BJ (cell line): Measurements from ENCODE around the gene FCMR. TPM values are rescaled to one million over a fixed set of nuclear protein-coding genes. Genes with fewer than 3 reads are reported as not detected.

Experiments
- CTCF ChIA-PET: fragments of 350-600 bp; formaldehyde crosslinking; extraction: SDS; loops from one replicate; lab custom pipeline; 2021; ENCODE audit warnings: antibody characterized with exemption, inconsistent platforms; lab: Yijun Ruan, JAX
- POLR2A ChIA-PET: fragments of 300-600 bp; sonication (Branson Sonifier 250); formaldehyde crosslinking; extraction: SDS; loops from one replicate; lab custom pipeline; 2021; ENCODE audit warnings: antibody characterized with exemption; lab: Charles Lee
- DNase-seq: peaks from one replicate; pipeline ENCODE4 v3.0.0-alpha.2; 2011; ENCODE audit warnings: low read depth
- H3K27me3 ChIP-seq: 2 replicates; pipeline ENCODE4 v1.6.0; 2011; ENCODE audit warnings: low read length; ENCODE audit not compliant: control insufficient read depth, insufficient read depth
- H3K36me3 ChIP-seq: 2 replicates; pipeline ENCODE4 v1.5.1; 2011; ENCODE audit warnings: low read length; ENCODE audit not compliant: control insufficient read depth, insufficient read depth
- H3K4me3 ChIP-seq: 2 replicates; pipeline ENCODE4 v1.5.1; 2011; ENCODE audit warnings: low read depth, mild to moderate bottlenecking, control low read depth, low read length
- CTCF ChIP-seq: IDR thresholded peaks from 2 replicates; pipeline ENCODE4 v1.5.1; 2011; ENCODE audit warnings: low read depth, mild to moderate bottlenecking, control low read depth, inconsistent platforms, low read length, moderate library complexity; ENCODE audit not compliant: insufficient read depth
- polyA plus RNA-seq: library from polyadenylated mRNA; depleted of rRNA; stranded (reverse); fragments of >200 nt; gene quantifications from 2 replicates; pipeline ENCODE4 v1.2.3, GENCODE V29; 2011

The FCMR gene
- polyA plus RNA-seq, 1 experiment, result 1.4 TPM

GRCh38 chr1:206931709-206932108 is 10.0 kb upstream of the FCMR start:
- ChIA-PET POLR2A (no interaction called here), CTCF (interaction anchor here (0.7 to 1.9 kb wide), 10 partner anchors 10 to 231 kb away, joined by 3 to 7 read pairs (median 4); partner anchors contain the start of genes FCMR and PIGR)
- Histone ChIP-seq H3K27me3 (no peaks in the 10 kb centered on the region), H3K4me3 (no peak overlapping the region), H3K36me3 (no peaks in the 10 kb centered on the region)
- no peak for TF ChIP-seq CTCF
- DNase-seq, result no peak

- TF ChIP-seq CTCF, result no peak
- ChIA-PET CTCF (interaction anchor here (1.4 to 1.8 kb wide), 3 partner anchors 9 to 52 kb away, joined by 3 to 6 read pairs (median 5); partner anchors contain the start of gene FCMR), POLR2A (no interaction called here)
- no peak for DNase-seq
- H3K36me3 ChIP-seq, result no peaks in the 10 kb centered on the region
- no peak overlapping the region for H3K4me3 ChIP-seq
- H3K27me3 ChIP-seq, result no peaks in the 10 kb centered on the region
Measured at GRCh38 chr1:206930210-206930798, 8.6 kb upstream of the FCMR start.

GRCh38 chr1:206929524-206929923 is 7.8 kb upstream of the FCMR start:
- no peak for TF ChIP-seq CTCF
- ChIA-PET POLR2A (no interaction called here), CTCF (interaction anchor here (1.6 kb wide), 1 partner anchor 12 kb away, joined by 3 read pairs; no protein-coding TSS in a partner anchor)
- Histone ChIP-seq H3K27me3 (no peaks in the 10 kb centered on the region), H3K4me3 (no peak overlapping the region), H3K36me3 (no peaks in the 10 kb centered on the region)
- DNase-seq, result no peak

GRCh38 chr1:206926286-206926685 is 4.5 kb upstream of the FCMR start:
- no peaks in the 10 kb centered on the region for H3K36me3 ChIP-seq
- no peak for DNase-seq
- POLR2A ChIA-PET, result no interaction called here
- H3K27me3 ChIP-seq, result no peaks in the 10 kb centered on the region
- CTCF ChIA-PET, result interaction anchor here (0.8 to 3.2 kb wide), 7 partner anchors 8 to 573 kb away, joined by 3 to 12 read pairs (median 5); no protein-coding TSS in a partner anchor
- H3K4me3 ChIP-seq, result no peak overlapping the region
- TF ChIP-seq CTCF, result no peak

- DNase-seq, result no peak
- TF ChIP-seq CTCF, result no peak
- H3K4me3 ChIP-seq, result no peak overlapping the region
- H3K27me3 ChIP-seq, result no peaks in the 10 kb centered on the region; the same call in 1 of the 2 replicates
- ChIA-PET CTCF (interaction anchor here (1.0 to 3.2 kb wide), 6 partner anchors 11 to 267 kb away, joined by 3 to 12 read pairs (median 4); no protein-coding TSS in a partner anchor), POLR2A (no interaction called here)
- H3K36me3 ChIP-seq, result no peaks in the 10 kb centered on the region
Measured at GRCh38 chr1:206925106-206925736, 3.5 kb upstream of the FCMR start.
